PC-3 (cell line): Measurements from ENCODE around the gene ACP3. TPM values are rescaled to one million over a fixed set of nuclear protein-coding genes. Genes with fewer than 3 reads are reported as not detected.

ENCODE experiments used
- ATAC-seq: fragments of 200-7000 bp; cut with Tn5 transposase; 2 replicates; pipeline ENCODE4 v1.9.1; 2020; ENCODE audit warnings: mild to moderate bottlenecking, moderate library complexity
- BruUV-seq: library from RNA; stranded (reverse); fragments of 400-500 nt; replicated peaks from 2 replicates; lab custom pipeline; 2021; lab: Mats Ljungman, UMichigan
- CTCF ChIA-PET: fragments of 300-600 bp; sonication (Branson Sonifier 250); formaldehyde crosslinking; loops from one replicate; lab custom pipeline; 2022; ENCODE audit warnings: antibody characterized with exemption; lab: Charles Lee
- POLR2A ChIA-PET: fragments of 300-600 bp; sonication (Branson Sonifier 250); formaldehyde crosslinking; loops from one replicate; lab custom pipeline; 2022; ENCODE audit warnings: antibody characterized with exemption; ENCODE audit not compliant: unreplicated experiment; lab: Charles Lee
- DNase-seq: peaks from one replicate; pipeline ENCODE4 v3.0.0-alpha.2; 2015
- H2AFZ ChIP-seq: fragments of 300-600 bp; sonication (generic); 2 replicates; pipeline ENCODE4 v1.6.0; 2016; ENCODE audit warnings: antibody characterized with exemption, low read length
- H3F3A ChIP-seq: fragments of 300-600 bp; sonication (generic); one replicate; pipeline ENCODE4 v1.6.0; 2017; ENCODE audit warnings: antibody characterized with exemption, low read length, control low read depth, mild to moderate bottlenecking; ENCODE audit not compliant: unreplicated experiment
- H3K27ac ChIP-seq: fragments of 300-600 bp; sonication (generic); 2 replicates; pipeline ENCODE4 v1.5.1; 2016; ENCODE audit warnings: mild to moderate bottlenecking, low read length
- H3K27me3 ChIP-seq: fragments of 300-600 bp; sonication (generic); 2 replicates; pipeline ENCODE4 v1.6.1; 2016; ENCODE audit warnings: low read length, mixed read lengths
- H3K36me3 ChIP-seq: fragments of 300-600 bp; sonication (generic); 2 replicates; pipeline ENCODE4 v1.6.1; 2016; ENCODE audit warnings: low read depth, mixed run types, low read length, mixed read lengths
- H3K4me1 ChIP-seq: fragments of 300-600 bp; sonication (generic); 2 replicates; pipeline ENCODE4 v1.5.1; 2016; ENCODE audit warnings: low read length; ENCODE audit not compliant: insufficient read depth
- H3K4me2 ChIP-seq: fragments of 300-600 bp; sonication (generic); 2 replicates; pipeline ENCODE4 v1.6.0; 2016; ENCODE audit warnings: low read length
- H3K4me3 ChIP-seq: fragments of 300-600 bp; sonication (generic); 2 replicates; pipeline ENCODE4 v1.5.1; 2016; ENCODE audit warnings: mild to moderate bottlenecking, low read length, mixed read lengths
- H3K79me2 ChIP-seq: fragments of 300-600 bp; sonication (generic); 2 replicates; pipeline ENCODE4 v1.6.1; 2017; ENCODE audit warnings: low read length, mixed read lengths
- H3K9ac ChIP-seq: fragments of 300-600 bp; sonication (generic); 2 replicates; pipeline ENCODE4 v1.6.0; 2016; ENCODE audit warnings: mild to moderate bottlenecking, low read length
- H3K9me2 ChIP-seq: fragments of 300-600 bp; sonication (generic); replicated peaks from 2 replicates; pipeline ENCODE4 v1.6.1; 2016; ENCODE audit warnings: mixed run types, low read length, mixed read lengths
- H3K9me3 ChIP-seq: fragments of 300-600 bp; sonication (generic); 2 replicates; pipeline ENCODE4 v1.6.1; 2016; ENCODE audit warnings: low read length, mixed read lengths
- H4K20me1 ChIP-seq: fragments of 300-600 bp; sonication (generic); 2 replicates; pipeline ENCODE4 v1.6.1; 2016; ENCODE audit warnings: low read length, mixed read lengths
- CTCF ChIP-seq: fragments of 300-600 bp; sonication (generic); conservative IDR thresholded peaks from 2 replicates; pipeline ENCODE4 v1.5.1; 2017; ENCODE audit warnings: antibody characterized with exemption, low read depth, mild to moderate bottlenecking, low read length
- EZH2 ChIP-seq: fragments of 300-600 bp; sonication (generic); IDR thresholded peaks from one replicate; pipeline ENCODE4 v1.6.1; 2017; ENCODE audit warnings: antibody characterized with exemption, mild to moderate bottlenecking, low read length; ENCODE audit not compliant: unreplicated experiment
- EZH2phosphoT487 ChIP-seq: fragments of 300-600 bp; sonication (generic); IDR thresholded peaks from 2 replicates; pipeline ENCODE4 v1.6.1; 2018; ENCODE audit warnings: mild to moderate bottlenecking, antibody characterized with exemption, low read length, borderline replicate concordance
- intact Hi-C: fragments of 100-400 bp; cut with micrococcal nuclease; formaldehyde crosslinking; loops from 2 replicates; pipeline ENCODE4 v1.9.0; 2023
- total RNA-seq: library from RNA; depleted of rRNA; stranded (reverse); fragments of >200 nt; gene quantifications from 2 replicates; pipeline ENCODE4 v1.2.3, GENCODE V29; 2014

The ACP3 gene
- total RNA-seq, 1 experiment from 2014 or later, result 0.15 TPM

GRCh38 chr3:132325634-132326033 lies 8.4 kb downstream of the ACP3 start:
- H4K20me1 ChIP-seq, result no peaks in the 10 kb centered on the region
- H3K4me1 ChIP-seq, result no peaks in the 10 kb centered on the region
- TF ChIP-seq EZH2phosphoT487 (no peak), EZH2 (no peak), CTCF (no peak)
- no peaks in the 10 kb centered on the region for H3K9me3 ChIP-seq
- H3K27ac ChIP-seq, result no peak overlapping the region
- H3K4me3 ChIP-seq, result no peak overlapping the region
- POLR2A ChIA-PET, result interaction anchor here (0.6 kb wide), 1 partner anchor 79 kb away, joined by 6 read pairs; no protein-coding TSS in a partner anchor
- no peak overlapping the region for H2AFZ ChIP-seq
- no peaks in the 10 kb centered on the region for H3K27me3 ChIP-seq
- DNase-seq, result no peak
- CTCF ChIA-PET, result no interaction called here
- no peak overlapping the region for H3K9ac ChIP-seq
- H3K9me2 ChIP-seq, result no peaks in the 10 kb centered on the region
- intact Hi-C loops, result no loop called here
- H3K79me2 ChIP-seq, result no peaks in the 10 kb centered on the region
- no peaks in the 10 kb centered on the region for H3K36me3 ChIP-seq
- no peak overlapping the region for H3K4me2 ChIP-seq
- H3F3A ChIP-seq, result no peaks in the 10 kb centered on the region
- BruUV-seq, result no TSS peak
- ATAC-seq, result no peak

GRCh38 chr3:132326251-132326650 lies 9.0 kb downstream of the ACP3 start:
- Histone ChIP-seq H3K4me3 (no peak overlapping the region), H3K79me2 (no peaks in the 10 kb centered on the region), H2AFZ (no peak overlapping the region), H3K4me2 (no peak overlapping the region), H3F3A (no peaks in the 10 kb centered on the region), H4K20me1 (no peaks in the 10 kb centered on the region), H3K27ac (no peak overlapping the region), H3K27me3 (no peaks in the 10 kb centered on the region), H3K9me2 (no peaks in the 10 kb centered on the region), H3K4me1 (no peaks in the 10 kb centered on the region), H3K9ac (no peak overlapping the region), H3K36me3 (no peaks in the 10 kb centered on the region), H3K9me3 (no peaks in the 10 kb centered on the region)
- ChIA-PET CTCF (no interaction called here), POLR2A (no interaction called here)
- BruUV-seq, result no TSS peak
- intact Hi-C loops, result no loop called here
- TF ChIP-seq CTCF (no peak), EZH2 (no peak), EZH2phosphoT487 (no peak)
- no peak for ATAC-seq
- no peak for DNase-seq

GRCh38 chr3:132332082-132332481 lies 14.9 kb downstream of the ACP3 start:
- Histone ChIP-seq H3K4me3 (no peak overlapping the region), H3K4me2 (no peak overlapping the region), H3F3A (no peaks in the 10 kb centered on the region), H3K9me3 (no peaks in the 10 kb centered on the region), H3K36me3 (no peaks in the 10 kb centered on the region), H3K4me1 (no peaks in the 10 kb centered on the region), H3K27ac (no peak overlapping the region), H3K9me2 (no peaks in the 10 kb centered on the region), H4K20me1 (no peaks in the 10 kb centered on the region), H3K27me3 (no peaks in the 10 kb centered on the region), H3K79me2 (no peaks in the 10 kb centered on the region), H2AFZ (no peak overlapping the region), H3K9ac (no peak overlapping the region)
- no peak for TF ChIP-seq CTCF
- CTCF ChIA-PET, result interaction anchor here (1.4 kb wide), 1 partner anchor 10 kb away, joined by 8 read pairs; no protein-coding TSS in a partner anchor
- BruUV-seq, result no TSS peak
- intact Hi-C loops, result no loop called here
- POLR2A ChIA-PET, result no interaction called here
- ATAC-seq (no peak), DNase-seq (no peak)
